IMR-90 (cell line): Measurements from ENCODE around the gene RIOX2. TPM values are rescaled to one million over a fixed set of nuclear protein-coding genes. Genes with fewer than 3 reads are reported as not detected.

Experiments
- ATAC-seq: fragments of 200-7000 bp; cut with Tn5 transposase; 2 replicates; pipeline ENCODE4 v1.9.1; 2020; ENCODE audit warnings: low read depth, mild to moderate bottlenecking, moderate library complexity
- BruUV-seq: library from RNA; stranded (reverse); fragments of 400-500 nt; replicated peaks from 2 replicates; lab custom pipeline; 2021; lab: Mats Ljungman, UMichigan
- CTCF ChIA-PET: fragments of 300-600 bp; formaldehyde crosslinking; extraction: SDS; loops from one replicate; lab custom pipeline; 2021; ENCODE audit warnings: antibody characterized with exemption; lab: Yijun Ruan, JAX
- POLR2A ChIA-PET: fragments of 300-600 bp; sonication (Branson Sonifier 250); formaldehyde crosslinking; loops from one replicate; lab custom pipeline; 2022; ENCODE audit warnings: antibody characterized with exemption; ENCODE audit not compliant: unreplicated experiment; lab: Charles Lee
- DNase-seq: peaks from one replicate; pipeline ENCODE4 v3.0.0; 2013
- H2AFZ ChIP-seq: replicated peaks from 2 replicates; pipeline ENCODE3; 2013; ENCODE audit warnings: low read length, mild to moderate bottlenecking; ENCODE audit not compliant: poor library complexity
- H2AK5ac ChIP-seq: 2 replicates; pipeline ENCODE4 v1.6.1; 2013; ENCODE audit warnings: low read depth, low read length, inconsistent platforms
- H2AK9ac ChIP-seq: replicated peaks from 2 replicates; pipeline ENCODE3; 2013; ENCODE audit warnings: mild to moderate bottlenecking, low read depth, low read length, moderate library complexity; ENCODE audit not compliant: poor library complexity
- H2BK120ac ChIP-seq: 2 replicates; pipeline ENCODE4 v1.6.1; 2013; ENCODE audit warnings: low read depth, low read length, inconsistent platforms
- H2BK15ac ChIP-seq: 3 replicates; pipeline ENCODE4 v1.6.1; 2013; ENCODE audit warnings: low read depth, low read length, inconsistent platforms
- H2BK20ac ChIP-seq: 2 replicates; pipeline ENCODE4 v1.6.1; 2013; ENCODE audit warnings: low read depth, mild to moderate bottlenecking, inconsistent platforms, low read length, moderate library complexity
- H2BK5ac ChIP-seq: 2 replicates; pipeline ENCODE4 v1.6.1; 2013; ENCODE audit warnings: mild to moderate bottlenecking, low read depth, low read length, inconsistent platforms; ENCODE audit not compliant: poor library complexity, severe bottlenecking
- H3K14ac ChIP-seq: replicated peaks from 2 replicates; pipeline ENCODE4 v1.6.1; 2013; ENCODE audit warnings: low read depth, low read length, inconsistent platforms
- H3K18ac ChIP-seq: 2 replicates; pipeline ENCODE4 v1.6.1; 2013; ENCODE audit warnings: low read depth, low read length, control low read depth
- H3K23ac ChIP-seq: 2 replicates; pipeline ENCODE4 v1.6.1; 2013; ENCODE audit warnings: low read depth, low read length, inconsistent platforms
- H3K27ac ChIP-seq: 2 replicates; pipeline ENCODE4 v1.5.1; 2013; ENCODE audit warnings: mild to moderate bottlenecking, control low read depth, low read length; ENCODE audit not compliant: insufficient read depth
- H3K27me3 ChIP-seq: 2 replicates; pipeline ENCODE4 v1.6.1; 2013; ENCODE audit warnings: low read length; ENCODE audit not compliant: control insufficient read depth, insufficient read depth
- H3K36me3 ChIP-seq: 2 replicates; pipeline ENCODE4 v1.6.1; 2013; ENCODE audit warnings: low read length, mixed read lengths; ENCODE audit not compliant: control insufficient read depth, insufficient read depth
- H3K4ac ChIP-seq: 2 replicates; pipeline ENCODE4 v1.6.1; 2013; ENCODE audit warnings: low read depth, low read length, inconsistent platforms
- H3K4me1 ChIP-seq: 2 replicates; pipeline ENCODE4 v1.6.1; 2013; ENCODE audit warnings: low read length, mixed read lengths; ENCODE audit not compliant: control insufficient read depth, insufficient read depth
- H3K4me2 ChIP-seq: 2 replicates; pipeline ENCODE4 v1.6.1; 2013; ENCODE audit warnings: low read depth, mild to moderate bottlenecking, control low read depth, low read length, moderate library complexity
- H3K4me3 ChIP-seq: 2 replicates; pipeline ENCODE4 v1.5.1; 2013; ENCODE audit warnings: low read depth, mild to moderate bottlenecking, control low read depth, low read length, moderate library complexity; ENCODE audit not compliant: insufficient read depth
- H3K56ac ChIP-seq: 2 replicates; pipeline ENCODE4 v1.6.1; 2013; ENCODE audit warnings: low read length, inconsistent platforms; ENCODE audit not compliant: insufficient read depth; ENCODE audit errors: extremely low read depth
- H3K79me1 ChIP-seq, 2 experiments: 2 replicates each; pipeline ENCODE4 v1.6.1; 2013; ENCODE audit warnings: low read length in 2 of 2, inconsistent platforms in 1 of 2, low read depth in 1 of 2
- H3K9ac ChIP-seq: 2 replicates; pipeline ENCODE4 v1.6.1; 2013; ENCODE audit warnings: low read depth, low read length, control low read depth
- H3K9me1 ChIP-seq: 2 replicates; pipeline ENCODE4 v1.6.1; 2013; ENCODE audit warnings: low read length, inconsistent platforms; ENCODE audit not compliant: insufficient read depth
- H3K9me3 ChIP-seq: 2 replicates; pipeline ENCODE4 v1.6.1; 2013; ENCODE audit warnings: low read length; ENCODE audit not compliant: control insufficient read depth, insufficient read depth
- H4K20me1 ChIP-seq: 2 replicates; pipeline ENCODE4 v1.6.1; 2013; ENCODE audit warnings: low read length, inconsistent platforms; ENCODE audit not compliant: insufficient read depth
- H4K5ac ChIP-seq: 2 replicates; pipeline ENCODE4 v1.6.1; 2013; ENCODE audit warnings: mild to moderate bottlenecking, low read depth, low read length, control low read depth
- H4K8ac ChIP-seq, 2 experiments: 2 replicates each; pipeline ENCODE4 v1.6.1; 2013; ENCODE audit warnings: low read depth in 2 of 2, low read length in 2 of 2, control low read depth in 1 of 2, inconsistent platforms in 1 of 2
- H4K91ac ChIP-seq: 2 replicates; pipeline ENCODE4 v1.6.1; 2013; ENCODE audit warnings: low read depth, low read length, inconsistent platforms; ENCODE audit not compliant: insufficient read depth
- BHLHE40 ChIP-seq: fragments of 150-350 bp; IDR thresholded peaks from 2 replicates; pipeline ENCODE4 v1.6.1; 2016; ENCODE audit warnings: mild to moderate bottlenecking, low read depth, low read length
- CEBPB ChIP-seq: IDR thresholded peaks from 2 replicates; pipeline ENCODE4 v1.6.1; 2012; ENCODE audit warnings: low read depth, low read length, improper control_type of control experiment
- CHD1 ChIP-seq: IDR thresholded peaks from 2 replicates; pipeline ENCODE4 v1.6.1; 2012; ENCODE audit warnings: low read depth, low read length, improper control_type of control experiment
- FOS ChIP-seq: fragments of 150-350 bp; IDR thresholded peaks from 2 replicates; pipeline ENCODE4 v1.6.1; 2016; ENCODE audit warnings: low read depth, low read length
- MAFK ChIP-seq: IDR thresholded peaks from 2 replicates; pipeline ENCODE4 v1.6.1; 2012; ENCODE audit warnings: low read depth, low read length, improper control_type of control experiment
- MAZ ChIP-seq: IDR thresholded peaks from 2 replicates; pipeline ENCODE4 v1.6.1; 2012; ENCODE audit warnings: low read depth, mild to moderate bottlenecking, low read length, improper control_type of control experiment, moderate library complexity, borderline replicate concordance
- MXI1 ChIP-seq: IDR thresholded peaks from 2 replicates; pipeline ENCODE4 v1.6.1; 2012; ENCODE audit warnings: low read depth, mild to moderate bottlenecking, low read length, moderate library complexity, borderline replicate concordance
- NFE2L2 ChIP-seq: fragments of 150-350 bp; IDR thresholded peaks from 2 replicates; pipeline ENCODE4 v1.6.1; 2016; ENCODE audit warnings: low read depth, mild to moderate bottlenecking, low read length
- POLR2A ChIP-seq: IDR thresholded peaks from 2 replicates; pipeline ENCODE4 v1.6.1; 2012; ENCODE audit warnings: mild to moderate bottlenecking, low read depth, low read length
- RAD21 ChIP-seq: IDR thresholded peaks from 2 replicates; pipeline ENCODE4 v1.6.1; 2012; ENCODE audit warnings: low read length, improper control_type of control experiment
- RCOR1 ChIP-seq: IDR thresholded peaks from 2 replicates; pipeline ENCODE4 v1.6.1; 2012; ENCODE audit warnings: mild to moderate bottlenecking, low read length, improper control_type of control experiment; ENCODE audit not compliant: insufficient replicate concordance
- RFX5 ChIP-seq: IDR thresholded peaks from 2 replicates; pipeline ENCODE4 v1.8.0; 2012; ENCODE audit warnings: low read depth, mild to moderate bottlenecking, low read length, moderate library complexity
- SMC3 ChIP-seq: fragments of 150-350 bp; IDR thresholded peaks from 2 replicates; pipeline ENCODE4 v1.6.1; 2016; ENCODE audit warnings: low read depth, mild to moderate bottlenecking, antibody characterized with exemption, low read length, moderate library complexity
- USF2 ChIP-seq: fragments of 150-350 bp; IDR thresholded peaks from 2 replicates; pipeline ENCODE4 v1.6.1; 2017; ENCODE audit warnings: mild to moderate bottlenecking, antibody characterized with exemption, low read length, low read depth
- dilution Hi-C: fragments of 300-500 bp; cut with HindIII; formaldehyde crosslinking; loops from one replicate; pipeline ENCODE4 v1.14.3; 2018; ENCODE audit warnings: low sequenced_read_pairs; ENCODE audit not compliant: unreplicated experiment
- in situ Hi-C: fragments of 300-500 bp; cut with MboI; formaldehyde crosslinking; loops from 3 replicates; pipeline ENCODE4 v1.14.3; 2019; ENCODE audit warnings: low sequenced_read_pairs, inconsistent platforms, mixed read lengths
- intact Hi-C: fragments of 100-400 bp; cut with micrococcal nuclease; formaldehyde crosslinking; loops from 2 replicates; pipeline ENCODE4 v1.10.0; 2022
- polyA plus RNA-seq, 3 experiments: library from polyadenylated mRNA; depleted of rRNA; stranded (reverse); fragments of >200 nt; gene quantifications; 2 replicates each; pipeline ENCODE4 v1.2.3, GENCODE V29; 2012; ENCODE audit warnings: low replicate concordance in 1 of 3
- total RNA-seq: library from RNA; depleted of rRNA; stranded (reverse); fragments of >200 nt; gene quantifications from 2 replicates; pipeline ENCODE4 v1.2.3, GENCODE V29; 2012
- TF ChIP-seq, protein P1 (sequence below): conservative IDR thresholded peaks from 2 replicates; pipeline ENCODE4 v1.5.1; 2012; ENCODE audit warnings: mild to moderate bottlenecking, low read depth, low read length, improper control_type of control experiment
- TF ChIP-seq, protein P2 (sequence below): fragments of 150-350 bp; IDR thresholded peaks from 2 replicates; pipeline ENCODE4 v1.6.1; 2016; ENCODE audit warnings: low read depth, mild to moderate bottlenecking, low read length, moderate library complexity, borderline replicate concordance

Gene RIOX2
- total and polyA plus RNA-seq, 2 of the 4 experiments (the other 2 are of a cell fraction) = 17.2 to 26.7 TPM

GRCh38 chr3:97930018-97930417 is 42.2 kb downstream of the RIOX2 start:
- CTCF ChIA-PET = no interaction called here
- POLR2A ChIA-PET = no interaction called here

More at GRCh38 chr3:97930018-97930417, 42.2 kb downstream of the RIOX2 start:
- Histone ChIP-seq H3K4me3 (no peak overlapping the region), H3K79me1 (no peaks in the 10 kb centered on the region), H4K20me1 (no peaks in the 10 kb centered on the region), H3K9ac (no peak overlapping the region), H4K91ac (no peak overlapping the region), H3K4me2 (no peak overlapping the region), H2BK20ac (no peak overlapping the region), H3K4ac (no peak overlapping the region), H3K14ac (no peak overlapping the region), H3K36me3 (peaks cover 10% of the 10 kb centered on the region), H3K9me1 (no peaks in the 10 kb centered on the region), H3K56ac (no peak overlapping the region), H3K23ac (no peak overlapping the region), H4K8ac (no peak overlapping the region), H3K27ac (no peak overlapping the region), H2BK5ac (no peak overlapping the region), H3K4me1 (no peaks in the 10 kb centered on the region; the same call in 1 of the 2 replicates), H3K9me3 (no peaks in the 10 kb centered on the region), H2BK15ac (no peak overlapping the region), H4K5ac (no peak overlapping the region), H2AK9ac (no peak overlapping the region), H3K18ac (no peak overlapping the region), H2AK5ac (no peak overlapping the region), H2BK120ac (no peak overlapping the region), H2AFZ (no peak overlapping the region), H3K27me3 (no peaks in the 10 kb centered on the region)
- no TSS peak for BruUV-seq
- in situ Hi-C loops (no loop called here), dilution Hi-C loops (no loop called here), intact Hi-C loops (no loop called here)
- DNase-seq = no peak
- TF ChIP-seq MAFK (no peak), RFX5 (no peak), CEBPB (no peak), NFE2L2 (no peak), RCOR1 (no peak), CHD1 (no peak), RAD21 (no peak), SMC3 (no peak), USF2 (no peak), FOS (no peak), POLR2A (no peak), BHLHE40 (no peak), MAZ (no peak), MXI1 (no peak)
- TF ChIP-seq, protein P1, sequence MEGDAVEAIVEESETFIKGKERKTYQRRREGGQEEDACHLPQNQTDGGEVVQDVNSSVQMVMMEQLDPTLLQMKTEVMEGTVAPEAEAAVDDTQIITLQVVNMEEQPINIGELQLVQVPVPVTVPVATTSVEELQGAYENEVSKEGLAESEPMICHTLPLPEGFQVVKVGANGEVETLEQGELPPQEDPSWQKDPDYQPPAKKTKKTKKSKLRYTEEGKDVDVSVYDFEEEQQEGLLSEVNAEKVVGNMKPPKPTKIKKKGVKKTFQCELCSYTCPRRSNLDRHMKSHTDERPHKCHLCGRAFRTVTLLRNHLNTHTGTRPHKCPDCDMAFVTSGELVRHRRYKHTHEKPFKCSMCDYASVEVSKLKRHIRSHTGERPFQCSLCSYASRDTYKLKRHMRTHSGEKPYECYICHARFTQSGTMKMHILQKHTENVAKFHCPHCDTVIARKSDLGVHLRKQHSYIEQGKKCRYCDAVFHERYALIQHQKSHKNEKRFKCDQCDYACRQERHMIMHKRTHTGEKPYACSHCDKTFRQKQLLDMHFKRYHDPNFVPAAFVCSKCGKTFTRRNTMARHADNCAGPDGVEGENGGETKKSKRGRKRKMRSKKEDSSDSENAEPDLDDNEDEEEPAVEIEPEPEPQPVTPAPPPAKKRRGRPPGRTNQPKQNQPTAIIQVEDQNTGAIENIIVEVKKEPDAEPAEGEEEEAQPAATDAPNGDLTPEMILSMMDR = no peak
- TF ChIP-seq, protein P2, sequence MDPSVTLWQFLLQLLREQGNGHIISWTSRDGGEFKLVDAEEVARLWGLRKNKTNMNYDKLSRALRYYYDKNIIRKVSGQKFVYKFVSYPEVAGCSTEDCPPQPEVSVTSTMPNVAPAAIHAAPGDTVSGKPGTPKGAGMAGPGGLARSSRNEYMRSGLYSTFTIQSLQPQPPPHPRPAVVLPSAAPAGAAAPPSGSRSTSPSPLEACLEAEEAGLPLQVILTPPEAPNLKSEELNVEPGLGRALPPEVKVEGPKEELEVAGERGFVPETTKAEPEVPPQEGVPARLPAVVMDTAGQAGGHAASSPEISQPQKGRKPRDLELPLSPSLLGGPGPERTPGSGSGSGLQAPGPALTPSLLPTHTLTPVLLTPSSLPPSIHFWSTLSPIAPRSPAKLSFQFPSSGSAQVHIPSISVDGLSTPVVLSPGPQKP = no peak
- ATAC-seq = no peak
